Stimulated activated CD4-positive, alpha-beta T cell treated with anti-CD3 and anti-CD28 coated beads, Interleukin-1b, Interleukin-23, amount 100 ng/mL, for 24 hours (primary cell): Measurements from ENCODE around the gene PDE11A.
A peak's percentile ranks its signal among the peaks of the same experiment; 100 is the strongest.

ENCODE experiments used
- DNase-seq, 4 experiments: peaks; one replicate each; pipeline ENCODE4 v3.0.0-alpha.2; 2020; ENCODE audit warnings: low read depth in 4 of 4, low spot score in 1 of 4

PDE11A gene

DNA sequence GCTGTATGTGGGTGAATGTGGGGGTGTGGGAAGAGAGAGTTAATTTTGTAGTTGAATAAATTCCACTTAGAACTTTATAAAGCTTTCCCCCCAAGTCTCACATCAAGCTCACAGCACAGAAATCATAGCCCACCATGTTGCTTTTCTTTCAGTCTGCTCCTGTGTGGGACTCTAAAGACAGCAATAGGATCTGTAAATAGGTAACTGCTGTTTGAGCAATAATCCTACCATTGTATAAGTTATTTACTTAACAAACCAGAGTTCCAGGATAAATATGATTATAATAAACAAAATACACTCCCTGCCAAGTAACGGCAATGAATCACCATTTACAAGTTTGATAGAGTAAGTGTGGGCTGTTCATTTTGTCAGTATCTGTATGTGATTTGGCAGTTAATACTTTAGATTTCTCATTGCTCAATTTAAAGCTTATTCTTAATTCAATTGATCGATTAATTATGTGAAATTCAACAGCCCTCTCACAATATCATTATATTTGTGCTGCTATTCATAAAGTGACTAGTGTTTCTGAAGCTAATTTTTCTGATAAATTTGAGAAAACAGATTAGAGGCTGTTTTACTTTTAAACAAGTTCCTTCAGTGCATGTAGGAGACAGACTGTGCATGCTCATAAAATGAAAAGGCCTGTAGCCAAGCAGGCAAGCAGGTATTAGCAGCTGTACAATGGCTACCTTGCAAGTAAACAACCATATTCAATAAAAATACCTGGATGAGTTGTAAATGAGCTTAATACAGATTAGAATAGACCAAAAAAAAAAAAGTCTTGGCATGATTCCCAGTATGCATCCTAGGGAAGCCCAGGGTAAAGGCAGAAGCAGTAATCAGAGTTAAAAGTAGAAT is 142.7 kb downstream of the PDE11A start:
- no peak for DNase-seq

DNA sequence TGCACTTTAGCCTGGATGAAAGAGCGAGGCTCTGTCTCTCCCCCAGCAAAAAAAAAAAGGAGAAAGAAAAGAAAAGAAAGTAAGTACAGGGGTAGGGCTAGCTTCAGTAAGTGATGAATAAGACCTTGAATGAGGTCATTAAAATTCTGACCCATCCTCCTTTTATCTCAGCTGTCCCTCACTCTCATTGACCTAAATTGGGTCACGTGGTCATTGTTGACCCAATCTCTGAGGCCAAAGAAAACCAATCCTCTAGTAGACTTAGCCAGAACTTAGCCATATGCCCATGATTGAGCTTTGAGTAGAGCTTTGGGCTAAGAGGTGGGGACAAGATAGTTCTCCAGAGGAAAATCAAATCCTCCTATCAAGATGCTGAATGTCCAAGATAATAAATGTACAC is 149.3 kb downstream of the PDE11A start:
- no peak for DNase-seq

DNA sequence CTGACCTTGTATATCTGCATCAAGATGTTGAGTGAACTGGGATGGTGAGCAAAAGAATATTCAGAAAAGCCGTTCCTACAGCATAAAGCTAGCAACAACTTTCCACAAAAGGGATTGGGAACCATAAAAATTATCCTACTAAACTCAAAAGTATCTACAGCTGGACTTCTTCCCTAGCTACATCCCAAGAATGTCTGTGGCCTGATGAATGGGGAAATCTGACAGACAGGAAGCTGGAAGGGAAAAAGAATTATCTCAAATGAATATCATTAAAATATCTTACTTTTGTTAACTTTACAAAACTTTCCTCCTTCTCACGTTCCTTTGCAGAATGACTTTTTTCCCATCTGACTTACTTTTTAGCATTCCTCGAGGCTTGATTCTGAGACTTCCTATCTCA is 150.9 kb downstream of the PDE11A start:
- no peak for DNase-seq

DNA sequence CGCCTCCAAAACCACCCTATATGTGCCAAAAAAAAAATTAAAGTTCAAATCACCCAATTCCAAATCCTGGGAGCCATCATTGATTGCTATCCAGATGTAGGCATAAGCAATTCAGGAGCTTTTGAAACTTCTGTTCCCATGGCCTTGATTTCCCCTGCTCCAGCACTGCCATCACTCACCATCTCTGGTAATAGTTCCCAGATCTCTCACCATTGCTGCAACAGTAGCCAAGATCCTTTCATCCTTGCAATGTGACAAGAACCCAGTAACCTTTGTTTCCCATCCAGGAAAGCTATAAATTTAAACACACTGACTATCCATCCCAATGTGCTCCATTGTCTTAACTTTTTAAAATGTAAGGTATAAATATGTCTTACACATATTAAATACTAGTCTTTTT is 155.4 kb downstream of the PDE11A start:
- no peak for DNase-seq

DNA sequence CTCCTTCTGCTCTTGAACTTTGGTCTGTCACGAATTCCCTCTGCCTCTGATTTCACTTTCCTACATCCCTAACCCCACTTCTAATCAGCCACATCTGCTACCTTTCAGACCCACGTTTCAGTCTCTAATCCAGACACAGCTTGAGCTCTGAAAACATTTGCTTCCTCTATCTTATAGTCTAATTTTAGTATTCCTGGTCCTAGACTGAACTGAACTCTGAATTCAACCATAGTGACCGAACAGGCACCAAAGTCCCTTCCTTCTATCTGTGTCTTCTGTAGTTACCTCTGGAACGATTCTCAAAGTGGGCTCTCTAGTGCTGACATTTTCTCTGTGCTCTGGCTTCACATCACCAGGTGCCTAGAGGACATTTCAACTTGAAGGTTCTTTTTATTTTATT is 156.2 kb downstream of the PDE11A start:
- DNase-seq, result no peak

DNA sequence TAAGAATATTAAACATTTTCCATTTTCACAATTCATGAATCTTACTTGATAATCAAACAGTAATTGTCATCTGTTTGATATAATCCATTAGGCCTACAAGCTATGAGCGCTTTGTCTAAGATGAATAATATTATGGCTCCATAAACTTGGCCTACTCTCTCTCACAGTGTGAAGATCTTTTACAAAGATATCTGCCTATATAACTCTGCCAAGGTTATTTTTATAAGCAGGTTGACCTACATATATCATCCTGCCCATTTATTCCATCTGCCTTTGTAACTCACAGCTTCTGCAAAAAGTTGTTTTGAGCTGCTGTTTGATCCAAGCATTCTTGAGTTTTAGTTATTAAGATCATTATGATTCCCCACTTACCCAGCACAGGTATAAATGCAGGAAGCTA is 158.3 kb downstream of the PDE11A start:
- DNase-seq, result no peak

DNA sequence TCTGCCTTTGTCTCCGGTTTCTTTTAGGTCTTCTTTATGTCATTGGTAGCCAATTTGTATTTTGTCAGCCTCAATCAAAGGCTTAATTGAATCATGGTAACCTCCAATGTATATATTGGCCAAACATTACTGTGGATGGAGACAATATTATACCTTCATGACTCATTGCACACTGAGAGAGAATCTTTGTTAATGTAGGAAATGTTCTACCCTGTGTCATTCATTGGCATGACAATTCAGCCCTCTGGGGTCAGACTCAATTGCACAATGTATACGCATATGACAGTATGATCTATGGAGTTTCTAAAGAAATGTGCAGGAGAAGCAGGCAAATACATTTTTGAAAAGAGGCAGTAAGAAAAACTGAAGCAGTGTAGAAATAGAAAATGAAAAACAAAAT is 162.6 kb downstream of the PDE11A start:
- no peak for DNase-seq

DNA sequence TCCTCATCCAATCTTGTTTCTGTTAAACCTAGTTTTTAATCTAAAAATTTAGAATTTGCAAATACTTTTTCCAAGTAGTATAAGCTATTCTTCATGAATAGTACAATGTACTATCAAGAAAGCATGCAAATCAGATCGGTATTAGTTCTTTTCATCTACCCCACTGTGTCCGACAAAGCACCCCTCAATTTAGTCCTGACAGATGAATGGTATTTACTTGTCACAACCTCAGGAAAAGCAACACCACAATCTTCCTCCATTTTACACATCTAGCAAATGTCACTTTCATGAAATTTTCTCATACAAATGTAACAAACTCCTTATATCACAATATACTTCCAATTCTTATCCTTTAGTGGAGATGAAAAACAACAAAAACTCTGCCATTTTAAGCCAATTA is 163.8 kb downstream of the PDE11A start:
- no peak for DNase-seq

DNA sequence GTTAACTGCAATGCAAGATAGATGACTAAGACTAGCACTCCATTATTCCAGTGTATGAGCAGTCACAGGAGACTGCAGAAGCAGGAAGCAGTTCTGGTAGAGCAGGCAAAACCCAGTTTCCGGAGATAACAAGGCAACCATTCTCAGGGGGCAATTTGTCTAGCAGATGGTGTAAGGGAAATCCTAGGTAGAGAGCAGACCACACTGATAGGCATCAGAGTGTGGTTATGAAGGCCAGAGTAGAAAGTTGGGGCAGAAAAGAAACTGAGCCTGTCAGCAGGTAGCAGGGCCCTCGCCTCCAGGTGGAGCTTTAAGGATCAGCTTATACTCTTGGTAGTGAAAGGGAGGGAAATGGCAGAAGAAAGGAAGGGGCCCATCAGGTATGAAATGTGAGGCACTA is 164.4 kb downstream of the PDE11A start:
- DNase-seq, result no peak

DNA sequence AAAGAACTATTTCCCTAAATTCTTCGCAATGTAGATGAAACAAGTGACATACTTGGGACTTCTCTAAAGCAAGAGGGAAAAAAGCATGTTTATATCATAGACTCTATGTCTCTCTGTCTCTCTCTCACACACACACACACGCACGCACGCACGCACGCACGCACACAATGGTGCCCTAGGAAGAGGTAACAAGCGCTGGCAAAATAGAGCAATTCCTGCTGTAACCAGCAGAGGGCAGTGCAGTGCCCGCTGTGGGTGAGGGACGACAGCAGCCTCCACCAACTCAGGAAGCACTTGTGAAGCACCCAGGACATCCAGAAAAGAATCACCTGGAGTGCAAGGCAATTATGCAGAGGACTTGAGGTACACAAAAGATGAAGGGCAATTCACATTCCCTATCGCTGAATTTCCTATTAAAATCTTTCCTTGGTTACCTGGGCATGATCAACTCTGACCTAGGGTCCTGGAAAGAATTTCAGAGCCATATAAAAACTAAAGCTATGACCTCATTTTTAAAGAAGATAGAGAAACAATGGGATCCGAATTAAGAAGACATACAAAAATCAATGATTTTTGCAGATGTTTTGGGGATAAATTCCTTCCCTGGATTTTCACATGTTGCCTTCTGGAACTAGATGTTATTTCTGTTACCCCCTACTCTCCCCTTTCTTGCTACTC is 166.4 kb downstream of the PDE11A start:
- peak; percentile 16 to 58 (median 42) for DNase-seq

DNA sequence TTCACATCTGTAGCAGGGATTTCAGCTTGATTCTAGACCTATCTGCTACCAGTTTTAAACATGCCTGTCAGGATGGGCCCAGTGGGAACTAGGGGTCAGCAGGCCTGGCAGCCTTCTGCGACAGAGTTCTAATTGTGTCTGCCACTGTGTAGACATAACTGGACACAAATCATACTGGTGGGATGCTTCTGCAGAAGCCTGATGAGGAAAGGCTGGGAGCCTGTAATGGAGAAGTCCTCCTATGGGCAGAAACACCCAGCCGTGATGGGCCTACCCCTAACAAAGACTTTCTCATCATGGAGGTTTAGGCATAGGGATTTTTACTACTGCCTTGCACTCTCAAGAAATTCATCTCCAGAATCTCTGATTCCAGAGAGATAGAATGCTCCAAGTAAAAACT is 166.9 kb downstream of the PDE11A start:
- no peak for DNase-seq

DNA sequence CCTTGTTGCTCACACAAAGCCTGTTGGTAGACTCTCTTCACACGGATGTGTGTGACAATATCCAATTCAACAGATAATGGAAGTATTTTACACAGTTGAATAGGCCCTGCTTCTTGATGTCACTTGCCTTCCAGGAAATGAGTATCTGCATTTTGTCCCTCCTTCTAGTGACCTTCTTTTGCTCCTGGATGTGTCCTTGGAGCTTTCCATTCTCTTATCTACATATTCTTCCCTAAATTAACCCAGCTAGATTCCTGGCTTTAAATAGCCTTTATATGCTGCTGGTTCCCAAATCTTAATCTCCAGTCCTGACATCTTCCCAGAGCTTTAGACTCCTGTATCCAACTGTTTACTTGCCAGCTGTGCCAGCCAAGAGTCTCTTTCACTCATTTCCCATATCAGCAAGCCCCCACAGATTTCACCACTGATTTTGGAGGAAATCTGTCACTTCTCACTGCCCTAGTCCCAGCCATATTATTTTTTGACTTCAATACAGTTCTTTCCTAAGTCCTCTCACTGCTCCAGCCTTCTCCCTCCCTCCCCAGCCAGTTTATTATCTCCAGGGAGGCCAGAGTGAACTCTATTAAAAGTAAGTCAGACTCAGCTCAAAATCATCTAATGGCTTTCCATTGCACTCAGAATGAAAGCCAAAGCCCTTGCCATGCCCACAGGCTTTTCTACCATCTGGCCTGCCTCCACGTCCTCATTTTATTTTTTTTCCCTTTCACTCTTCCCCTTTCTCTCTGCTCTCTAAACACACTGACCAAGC is 170.0 kb downstream of the PDE11A start:
- DNase-seq, result no peak

DNA sequence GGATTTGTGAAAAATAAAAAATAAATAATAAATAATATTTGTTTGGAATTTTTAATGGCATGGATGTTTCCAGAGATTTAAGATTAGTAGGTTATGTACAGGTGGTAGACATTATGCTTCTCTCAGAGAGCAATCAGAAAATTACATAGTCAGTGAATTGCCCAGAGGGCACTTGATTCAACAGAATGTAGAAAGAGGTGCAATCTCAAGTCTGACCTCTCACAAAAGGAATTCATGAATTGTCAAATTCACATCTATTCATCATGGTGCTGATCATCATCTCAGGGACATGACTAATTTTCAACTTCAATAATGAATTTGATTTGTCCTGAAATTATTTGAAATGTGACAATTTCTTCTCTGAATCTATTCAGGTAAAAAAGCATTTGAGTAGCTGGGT is 172.5 kb downstream of the PDE11A start:
- no peak for DNase-seq

DNA sequence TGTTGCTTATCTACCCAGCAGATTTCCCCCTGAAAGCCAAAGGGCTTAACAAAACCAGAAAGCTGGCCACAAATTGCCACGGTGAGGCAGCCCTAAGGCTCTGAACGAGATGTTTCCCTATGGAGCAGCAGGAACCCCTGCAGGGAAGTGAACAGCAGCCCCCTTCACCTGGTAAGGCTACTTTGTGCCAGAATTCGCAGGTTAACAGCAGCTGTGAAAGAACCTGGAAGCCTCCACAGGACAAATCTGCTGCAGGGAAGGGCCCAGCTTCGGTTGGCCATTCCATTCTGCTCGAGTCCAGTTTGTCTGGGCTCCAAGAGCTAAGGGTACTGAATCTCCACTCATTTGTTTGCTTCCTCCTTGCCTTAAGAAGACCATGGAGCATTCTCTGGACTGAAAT is 175.3 kb downstream of the PDE11A start:
- DNase-seq, result no peak

DNA sequence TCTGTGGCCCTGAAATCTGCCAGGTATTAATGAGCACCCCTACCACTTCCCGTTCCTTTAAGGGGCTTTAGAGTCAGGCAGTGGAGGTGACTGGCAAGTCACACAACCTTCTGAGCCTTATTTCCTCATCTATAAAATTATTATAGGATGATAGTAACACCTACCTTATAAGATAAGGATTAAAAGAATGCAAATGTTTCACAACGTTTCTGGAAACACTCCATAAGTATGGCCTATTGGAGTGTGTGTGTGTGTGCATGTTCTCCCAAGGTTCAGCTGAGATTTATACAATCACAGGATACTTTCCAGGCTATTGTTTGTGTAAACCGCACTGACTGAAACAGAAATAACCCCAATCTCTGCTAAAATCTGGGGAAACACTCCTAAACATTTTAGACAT is 176.0 kb downstream of the PDE11A start:
- DNase-seq, result no peak

DNA sequence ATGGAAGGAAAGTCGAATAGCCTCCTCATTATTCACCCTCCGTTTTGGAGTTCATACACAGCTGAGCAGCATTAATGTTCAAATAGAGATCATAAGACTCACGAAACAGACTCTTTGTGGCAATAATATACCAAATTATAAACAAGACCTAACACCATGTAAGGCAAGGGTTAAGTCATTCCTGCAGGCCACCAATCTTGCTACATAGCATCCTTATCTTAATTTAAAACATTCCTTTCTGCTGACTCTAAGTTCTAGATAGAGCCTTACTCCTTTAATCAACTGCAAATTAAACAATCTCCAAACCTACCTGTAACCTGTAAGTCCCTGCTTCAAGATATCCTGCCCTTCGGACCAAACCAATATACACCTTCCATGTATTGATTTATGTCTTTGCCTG is 178.0 kb downstream of the PDE11A start:
- no peak for DNase-seq

DNA sequence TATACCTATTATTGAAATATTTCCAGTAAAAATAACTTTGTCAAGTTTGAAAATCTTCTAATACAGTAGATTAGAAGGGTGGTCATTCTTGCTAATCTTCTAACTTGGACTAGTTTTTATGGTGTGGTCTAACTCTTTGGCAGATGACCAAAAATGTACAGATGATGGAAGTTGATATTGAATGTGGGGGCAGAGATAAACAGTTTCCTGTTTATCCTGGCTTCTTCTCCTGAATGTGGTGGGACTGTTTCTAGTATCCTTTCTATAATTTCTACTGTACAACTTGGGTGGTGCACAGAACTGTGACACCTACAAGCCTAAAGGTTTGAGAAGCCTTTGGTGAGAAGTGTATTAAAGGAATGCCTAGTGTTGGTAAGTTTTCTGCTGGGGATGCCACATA is 178.7 kb downstream of the PDE11A start:
- DNase-seq, result no peak

DNA sequence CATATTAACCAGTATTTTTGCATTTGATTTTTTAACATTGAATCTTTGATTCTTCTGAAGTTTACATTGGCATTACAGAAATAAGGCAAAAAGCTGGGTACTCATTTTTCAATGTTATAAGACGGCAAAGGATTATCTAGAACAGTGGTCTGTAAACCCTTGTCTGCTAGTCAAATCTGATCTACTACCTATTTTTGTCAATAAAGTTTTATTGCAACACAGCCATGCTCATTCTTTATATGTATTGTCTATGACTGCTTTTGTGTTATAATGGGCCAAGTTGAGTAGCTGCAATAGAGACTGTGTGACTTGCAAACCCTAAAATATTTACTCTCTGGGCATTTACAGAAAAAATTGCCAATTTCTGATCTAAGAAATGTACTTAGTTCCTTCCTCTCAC is 181.0 kb downstream of the PDE11A start:
- no peak for DNase-seq

DNA sequence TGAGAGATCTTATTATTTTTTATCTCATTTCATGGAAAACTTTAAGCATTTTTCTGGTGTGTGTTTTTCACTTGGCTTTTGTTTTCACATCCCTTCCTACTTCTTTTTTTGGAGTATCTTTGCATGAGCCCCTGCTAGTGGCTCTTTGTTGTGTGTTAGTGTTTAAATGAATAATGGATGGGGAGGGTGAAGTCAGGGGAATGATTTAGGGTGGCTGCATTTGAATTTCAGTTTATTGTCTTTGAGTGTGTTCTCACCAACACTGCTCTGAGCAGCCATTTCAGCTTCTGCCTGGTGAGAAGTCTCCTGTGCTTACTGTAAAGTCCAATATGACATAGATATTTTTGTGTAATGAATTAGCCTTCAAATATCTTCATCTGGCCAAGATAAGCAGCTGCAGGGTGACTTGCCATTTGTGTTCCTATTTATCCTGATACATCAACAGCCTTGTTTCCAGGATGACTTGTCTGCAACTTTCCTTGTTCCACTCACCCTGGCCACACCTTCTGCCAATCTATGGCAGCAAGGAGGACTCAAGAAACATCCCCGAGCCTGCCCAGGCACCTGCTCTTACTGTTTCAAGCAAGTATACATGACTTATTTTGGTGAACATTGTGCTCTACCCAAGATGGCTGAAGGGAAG is 182.6 kb downstream of the PDE11A start:
- no peak for DNase-seq

DNA sequence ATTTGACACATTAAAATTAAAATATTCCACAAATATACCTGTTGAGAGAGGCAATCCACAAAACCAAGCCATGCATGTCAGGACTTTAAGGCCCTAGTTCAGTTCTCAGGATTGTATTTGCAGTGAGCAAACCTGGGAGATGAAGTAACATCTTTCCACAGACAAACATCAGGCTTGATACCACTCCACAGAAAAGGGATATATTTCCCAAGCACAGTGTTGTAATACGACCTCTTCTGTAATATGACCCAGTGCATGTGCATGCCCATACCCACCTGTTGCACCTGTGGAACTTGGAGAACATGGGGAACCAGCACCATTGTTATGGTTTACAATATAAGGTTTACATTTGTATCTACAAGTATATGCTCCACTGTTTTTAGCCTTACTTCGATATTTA is 184.0 kb downstream of the PDE11A start:
- DNase-seq, result no peak

DNA sequence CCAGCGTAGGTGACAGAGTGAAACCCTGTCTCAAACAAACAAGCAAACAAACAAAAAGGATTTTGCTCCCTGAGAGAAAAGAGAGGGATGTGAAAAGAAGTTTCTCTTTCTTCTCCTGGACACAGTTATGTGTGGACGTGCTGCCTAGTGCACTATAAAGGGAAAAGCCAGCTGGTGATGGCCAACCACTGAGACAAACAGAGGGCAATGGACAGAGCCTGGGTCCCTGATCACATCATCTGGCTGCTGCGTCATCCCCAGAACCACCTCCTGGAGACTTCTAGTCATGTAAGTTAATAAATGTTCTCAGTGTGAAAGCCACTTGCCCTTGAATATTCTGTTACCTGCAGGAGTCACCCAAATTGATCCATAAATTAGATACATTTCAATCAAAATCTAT is 184.9 kb downstream of the PDE11A start:
- no peak for DNase-seq

DNA sequence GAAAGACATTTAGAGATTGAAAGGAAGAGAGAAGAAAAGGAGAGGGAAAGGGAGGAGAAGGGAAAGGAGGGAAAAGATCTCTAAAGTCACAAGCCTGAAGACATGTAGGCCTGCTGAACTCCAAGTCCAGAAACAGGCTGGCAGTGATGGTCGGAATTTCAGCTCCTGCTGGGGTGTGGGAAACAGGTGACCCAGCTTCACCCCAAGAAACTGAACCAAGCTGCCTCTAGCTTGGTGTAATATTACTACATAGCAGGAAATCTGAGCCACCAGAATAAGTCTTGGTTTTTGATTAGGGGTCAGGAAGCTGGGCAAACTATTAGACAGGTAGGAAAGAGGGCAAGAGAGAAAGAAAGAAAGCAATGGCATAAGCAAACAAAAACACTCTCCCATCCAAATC is 185.8 kb downstream of the PDE11A start:
- DNase-seq, result no peak
